Keratinocyte (primary cell): Measurements from ENCODE around the gene GPC5.

Experiments used
- CTCF ChIP-seq, 3 experiments: IDR thresholded peaks in 1 of 3; conservative IDR thresholded peaks in 1 of 3; optimal IDR thresholded peaks in 1 of 3; 2 replicates in 2 of 3; 3 replicates in 1 of 3; pipeline versions ENCODE3 to v1.5.1; 2011; ENCODE audit warnings: low read length in 3 of 3, mild to moderate bottlenecking in 3 of 3, moderate library complexity in 2 of 3, control low read depth in 1 of 3, inconsistent platforms in 1 of 3; ENCODE audit not compliant: insufficient read depth in 2 of 3; ENCODE audit errors: extremely low read depth in 1 of 3
- EZH2 ChIP-seq: IDR thresholded peaks from one replicate; pipeline ENCODE4 v1.6.1; 2012; ENCODE audit warnings: inconsistent platforms, mild to moderate bottlenecking, low read length, moderate library complexity

- TF ChIP-seq EZH2 (no peak), CTCF (optimal IDR thresholded peaks at IDR 0.05 in 1 of 3, IDR thresholded peaks at IDR 0.05 in 1 of 3, conservative IDR thresholded peaks at IDR 0.05 in 1 of 3; ENCODE audit: extremely low read depth in 1 of 3, insufficient read depth in 2 of 3, low read length in 3 of 3) (no peak)
Measured at GRCh38 chr13:92480387-92480786, 1082.0 kb downstream of the GPC5 start.
